ENCODE measurements around the gene DNM3.

The DNM3 gene

DNA sequence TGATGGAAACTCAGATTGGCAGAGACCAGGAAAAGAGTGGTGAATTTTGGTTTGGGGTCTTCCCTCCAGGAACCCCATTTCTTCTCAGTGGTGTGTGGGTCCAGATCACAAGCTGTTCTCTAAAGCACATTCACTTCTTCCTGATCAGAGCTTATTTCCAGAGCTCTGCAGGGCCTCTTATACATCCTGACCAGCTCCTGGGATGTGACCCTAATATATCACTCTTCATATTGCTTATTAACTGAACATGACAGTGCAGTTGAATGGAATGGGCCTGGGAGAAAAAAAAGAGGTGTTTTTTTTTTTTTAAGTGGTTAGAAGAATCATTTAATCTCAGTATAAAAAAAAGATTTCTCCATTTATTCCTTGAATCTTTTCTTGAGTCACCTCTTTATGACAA lies 29.6 kb upstream of the DNM3 start:
- ATAC-seq: no peak
- no peak for TF ChIP-seq BACH2 (CRISPR knock-in tag; IDR thresholded peaks at IDR 0.05; ENCODE audit: borderline replicate concordance)
- no peak for TF ChIP-seq GLIS3 (CRISPR knock-in tag; IDR thresholded peaks at IDR 0.05)
- no peak for TF ChIP-seq TCF4 (CRISPR knock-in tag; IDR thresholded peaks at IDR 0.05; ENCODE audit: borderline replicate concordance)
- TF ChIP-seq RARB (CRISPR knock-in tag; IDR thresholded peaks at IDR 0.05): no peak
- TF ChIP-seq ZFP30 (CRISPR knock-in tag; IDR thresholded peaks at IDR 0.05): no peak
- no peak for TF ChIP-seq PPARA (CRISPR knock-in tag; IDR thresholded peaks at IDR 0.05; ENCODE audit: borderline replicate concordance)
- TF ChIP-seq, protein P1, sequence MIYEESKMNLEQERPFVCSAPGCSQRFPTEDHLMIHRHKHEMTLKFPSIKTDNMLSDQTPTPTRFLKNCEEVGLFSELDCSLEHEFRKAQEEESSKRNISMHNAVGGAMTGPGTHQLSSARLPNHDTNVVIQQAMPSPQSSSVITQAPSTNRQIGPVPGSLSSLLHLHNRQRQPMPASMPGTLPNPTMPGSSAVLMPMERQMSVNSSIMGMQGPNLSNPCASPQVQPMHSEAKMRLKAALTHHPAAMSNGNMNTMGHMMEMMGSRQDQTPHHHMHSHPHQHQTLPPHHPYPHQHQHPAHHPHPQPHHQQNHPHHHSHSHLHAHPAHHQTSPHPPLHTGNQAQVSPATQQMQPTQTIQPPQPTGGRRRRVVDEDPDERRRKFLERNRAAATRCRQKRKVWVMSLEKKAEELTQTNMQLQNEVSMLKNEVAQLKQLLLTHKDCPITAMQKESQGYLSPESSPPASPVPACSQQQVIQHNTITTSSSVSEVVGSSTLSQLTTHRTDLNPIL (CRISPR knock-in tag; IDR thresholded peaks at IDR 0.05; ENCODE audit: low read depth): no peak

DNA sequence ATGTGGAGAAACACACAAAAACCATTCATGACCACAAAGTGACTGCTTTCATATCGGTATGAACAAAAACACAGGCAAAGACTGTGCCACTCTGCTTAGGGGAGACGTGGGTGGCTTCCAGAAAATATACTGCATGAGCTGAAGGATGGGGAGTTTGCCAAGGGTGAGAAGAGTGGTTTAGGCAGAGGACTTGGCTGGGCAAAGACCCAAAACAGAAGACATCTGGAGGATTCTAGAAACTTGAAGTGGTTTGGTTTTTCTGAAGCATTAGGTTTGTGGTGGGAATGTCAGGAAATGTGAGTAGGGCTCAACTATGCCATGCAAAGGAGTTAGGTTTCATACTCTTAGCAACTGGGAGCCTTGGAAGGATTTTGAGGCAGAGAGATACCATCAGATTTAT lies 26.6 kb upstream of the DNM3 start:
- TF ChIP-seq GLIS3 (CRISPR knock-in tag; IDR thresholded peaks at IDR 0.05): no peak
- TF ChIP-seq RARB (CRISPR knock-in tag; IDR thresholded peaks at IDR 0.05): no peak
- TF ChIP-seq SNAI2 (CRISPR knock-in tag; IDR thresholded peaks at IDR 0.05): no peak
- TF ChIP-seq ZC3H10 (CRISPR knock-in tag; IDR thresholded peaks at IDR 0.05): no peak
- no peak for TF ChIP-seq ISL1 (CRISPR knock-in tag; IDR thresholded peaks at IDR 0.05)
- TF ChIP-seq, protein P2, sequence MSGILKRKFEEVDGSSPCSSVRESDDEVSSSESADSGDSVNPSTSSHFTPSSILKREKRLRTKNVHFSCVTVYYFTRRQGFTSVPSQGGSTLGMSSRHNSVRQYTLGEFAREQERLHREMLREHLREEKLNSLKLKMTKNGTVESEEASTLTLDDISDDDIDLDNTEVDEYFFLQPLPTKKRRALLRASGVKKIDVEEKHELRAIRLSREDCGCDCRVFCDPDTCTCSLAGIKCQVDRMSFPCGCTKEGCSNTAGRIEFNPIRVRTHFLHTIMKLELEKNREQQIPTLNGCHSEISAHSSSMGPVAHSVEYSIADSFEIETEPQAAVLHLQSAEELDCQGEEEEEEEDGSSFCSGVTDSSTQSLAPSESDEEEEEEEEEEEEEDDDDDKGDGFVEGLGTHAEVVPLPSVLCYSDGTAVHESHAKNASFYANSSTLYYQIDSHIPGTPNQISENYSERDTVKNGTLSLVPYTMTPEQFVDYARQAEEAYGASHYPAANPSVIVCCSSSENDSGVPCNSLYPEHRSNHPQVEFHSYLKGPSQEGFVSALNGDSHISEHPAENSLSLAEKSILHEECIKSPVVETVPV (CRISPR knock-in tag; IDR thresholded peaks at IDR 0.05): no peak
- TF ChIP-seq BACH2 (CRISPR knock-in tag; IDR thresholded peaks at IDR 0.05; ENCODE audit: borderline replicate concordance): no peak
- TF ChIP-seq ZNF565 (CRISPR knock-in tag; conservative IDR thresholded peaks at IDR 0.05; ENCODE audit: low read depth): no peak
- no peak for TF ChIP-seq TOX (CRISPR knock-in tag; IDR thresholded peaks at IDR 0.05; ENCODE audit: borderline replicate concordance)
- TF ChIP-seq, protein P3, sequence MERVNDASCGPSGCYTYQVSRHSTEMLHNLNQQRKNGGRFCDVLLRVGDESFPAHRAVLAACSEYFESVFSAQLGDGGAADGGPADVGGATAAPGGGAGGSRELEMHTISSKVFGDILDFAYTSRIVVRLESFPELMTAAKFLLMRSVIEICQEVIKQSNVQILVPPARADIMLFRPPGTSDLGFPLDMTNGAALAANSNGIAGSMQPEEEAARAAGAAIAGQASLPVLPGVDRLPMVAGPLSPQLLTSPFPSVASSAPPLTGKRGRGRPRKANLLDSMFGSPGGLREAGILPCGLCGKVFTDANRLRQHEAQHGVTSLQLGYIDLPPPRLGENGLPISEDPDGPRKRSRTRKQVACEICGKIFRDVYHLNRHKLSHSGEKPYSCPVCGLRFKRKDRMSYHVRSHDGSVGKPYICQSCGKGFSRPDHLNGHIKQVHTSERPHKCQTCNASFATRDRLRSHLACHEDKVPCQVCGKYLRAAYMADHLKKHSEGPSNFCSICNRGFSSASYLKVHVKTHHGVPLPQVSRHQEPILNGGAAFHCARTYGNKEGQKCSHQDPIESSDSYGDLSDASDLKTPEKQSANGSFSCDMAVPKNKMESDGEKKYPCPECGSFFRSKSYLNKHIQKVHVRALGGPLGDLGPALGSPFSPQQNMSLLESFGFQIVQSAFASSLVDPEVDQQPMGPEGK (CRISPR knock-in tag; IDR thresholded peaks at IDR 0.05; ENCODE audit: borderline replicate concordance): no peak
- no peak for TF ChIP-seq PPARA (CRISPR knock-in tag; IDR thresholded peaks at IDR 0.05; ENCODE audit: borderline replicate concordance)
- TF ChIP-seq ZFP3 (CRISPR knock-in tag; IDR thresholded peaks at IDR 0.05): no peak
- TF ChIP-seq CSDC2 (CRISPR knock-in tag; IDR thresholded peaks at IDR 0.05): no peak
- no peak for TF ChIP-seq ESRRG (CRISPR knock-in tag; IDR thresholded peaks at IDR 0.05)
- TF ChIP-seq, protein P1 (CRISPR knock-in tag; IDR thresholded peaks at IDR 0.05; ENCODE audit: low read depth): no peak
- TF ChIP-seq, protein P4, sequence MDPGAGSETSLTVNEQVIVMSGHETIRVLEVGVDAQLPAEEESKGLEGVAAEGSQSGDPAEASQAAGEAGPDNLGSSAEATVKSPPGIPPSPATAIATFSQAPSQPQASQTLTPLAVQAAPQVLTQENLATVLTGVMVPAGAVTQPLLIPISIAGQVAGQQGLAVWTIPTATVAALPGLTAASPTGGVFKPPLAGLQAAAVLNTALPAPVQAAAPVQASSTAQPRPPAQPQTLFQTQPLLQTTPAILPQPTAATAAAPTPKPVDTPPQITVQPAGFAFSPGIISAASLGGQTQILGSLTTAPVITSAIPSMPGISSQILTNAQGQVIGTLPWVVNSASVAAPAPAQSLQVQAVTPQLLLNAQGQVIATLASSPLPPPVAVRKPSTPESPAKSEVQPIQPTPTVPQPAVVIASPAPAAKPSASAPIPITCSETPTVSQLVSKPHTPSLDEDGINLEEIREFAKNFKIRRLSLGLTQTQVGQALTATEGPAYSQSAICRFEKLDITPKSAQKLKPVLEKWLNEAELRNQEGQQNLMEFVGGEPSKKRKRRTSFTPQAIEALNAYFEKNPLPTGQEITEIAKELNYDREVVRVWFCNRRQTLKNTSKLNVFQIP (CRISPR knock-in tag; IDR thresholded peaks at IDR 0.05; ENCODE audit: borderline replicate concordance, low read depth): no peak
- TF ChIP-seq, protein P5, sequence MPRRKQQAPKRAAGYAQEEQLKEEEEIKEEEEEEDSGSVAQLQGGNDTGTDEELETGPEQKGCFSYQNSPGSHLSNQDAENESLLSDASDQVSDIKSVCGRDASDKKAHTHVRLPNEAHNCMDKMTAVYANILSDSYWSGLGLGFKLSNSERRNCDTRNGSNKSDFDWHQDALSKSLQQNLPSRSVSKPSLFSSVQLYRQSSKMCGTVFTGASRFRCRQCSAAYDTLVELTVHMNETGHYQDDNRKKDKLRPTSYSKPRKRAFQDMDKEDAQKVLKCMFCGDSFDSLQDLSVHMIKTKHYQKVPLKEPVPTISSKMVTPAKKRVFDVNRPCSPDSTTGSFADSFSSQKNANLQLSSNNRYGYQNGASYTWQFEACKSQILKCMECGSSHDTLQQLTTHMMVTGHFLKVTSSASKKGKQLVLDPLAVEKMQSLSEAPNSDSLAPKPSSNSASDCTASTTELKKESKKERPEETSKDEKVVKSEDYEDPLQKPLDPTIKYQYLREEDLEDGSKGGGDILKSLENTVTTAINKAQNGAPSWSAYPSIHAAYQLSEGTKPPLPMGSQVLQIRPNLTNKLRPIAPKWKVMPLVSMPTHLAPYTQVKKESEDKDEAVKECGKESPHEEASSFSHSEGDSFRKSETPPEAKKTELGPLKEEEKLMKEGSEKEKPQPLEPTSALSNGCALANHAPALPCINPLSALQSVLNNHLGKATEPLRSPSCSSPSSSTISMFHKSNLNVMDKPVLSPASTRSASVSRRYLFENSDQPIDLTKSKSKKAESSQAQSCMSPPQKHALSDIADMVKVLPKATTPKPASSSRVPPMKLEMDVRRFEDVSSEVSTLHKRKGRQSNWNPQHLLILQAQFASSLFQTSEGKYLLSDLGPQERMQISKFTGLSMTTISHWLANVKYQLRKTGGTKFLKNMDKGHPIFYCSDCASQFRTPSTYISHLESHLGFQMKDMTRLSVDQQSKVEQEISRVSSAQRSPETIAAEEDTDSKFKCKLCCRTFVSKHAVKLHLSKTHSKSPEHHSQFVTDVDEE (CRISPR knock-in tag; IDR thresholded peaks at IDR 0.05): no peak

DNA sequence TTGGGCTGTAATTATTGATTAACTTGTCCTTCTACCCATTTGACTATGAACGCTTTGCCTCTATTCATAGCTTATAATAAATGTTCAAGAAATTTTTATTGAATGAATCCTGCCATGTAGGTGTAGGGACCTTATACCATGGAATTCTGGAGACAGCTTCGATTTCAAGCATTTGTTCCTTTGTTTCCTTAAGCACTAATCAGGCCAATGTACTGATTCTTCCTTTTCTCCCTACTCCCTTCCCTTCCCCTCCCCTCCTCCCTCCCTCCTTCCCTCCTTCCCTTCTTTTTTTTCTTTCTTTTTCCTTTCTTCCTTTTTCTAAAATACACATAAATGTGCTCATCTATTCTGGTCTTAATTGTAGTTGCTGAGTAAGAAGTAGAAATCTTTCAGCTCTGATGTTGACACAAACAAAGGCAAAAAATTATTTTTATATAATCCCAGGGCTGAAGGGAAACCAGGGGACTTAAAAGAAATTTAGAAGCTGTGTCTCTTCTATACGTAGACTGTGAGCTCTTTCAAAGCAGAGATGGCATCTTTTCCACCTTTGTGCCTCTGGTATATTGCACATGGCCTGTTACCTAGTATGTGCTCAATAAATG lies 24.9 kb upstream of the DNM3 start:
- ATAC-seq: no peak
- TF ChIP-seq GLIS3 (CRISPR knock-in tag; IDR thresholded peaks at IDR 0.05) (no peak), ISL1 (CRISPR knock-in tag; IDR thresholded peaks at IDR 0.05) (no peak), SNAI2 (CRISPR knock-in tag; IDR thresholded peaks at IDR 0.05) (no peak), ZFP3 (CRISPR knock-in tag; IDR thresholded peaks at IDR 0.05) (no peak), ZFP30 (CRISPR knock-in tag; IDR thresholded peaks at IDR 0.05) (no peak), RARB (CRISPR knock-in tag; IDR thresholded peaks at IDR 0.05) (no peak), ZNF8 (CRISPR knock-in tag; IDR thresholded peaks at IDR 0.05) (no peak), TOX (CRISPR knock-in tag; IDR thresholded peaks at IDR 0.05; ENCODE audit: borderline replicate concordance) (no peak), ZNF565 (CRISPR knock-in tag; conservative IDR thresholded peaks at IDR 0.05; ENCODE audit: low read depth) (no peak), CSDC2 (CRISPR knock-in tag; IDR thresholded peaks at IDR 0.05) (no peak), PPARA (CRISPR knock-in tag; IDR thresholded peaks at IDR 0.05; ENCODE audit: borderline replicate concordance) (no peak), ESRRG (CRISPR knock-in tag; IDR thresholded peaks at IDR 0.05) (no peak)
- TF ChIP-seq, protein P3 (CRISPR knock-in tag; IDR thresholded peaks at IDR 0.05; ENCODE audit: borderline replicate concordance): no peak
- TF ChIP-seq, protein P1 (CRISPR knock-in tag; IDR thresholded peaks at IDR 0.05; ENCODE audit: low read depth): no peak

More for the DNA sequence above, 26.6 kb upstream of the DNM3 start:
- no peak for ATAC-seq

Measured in SK-N-SH treated with all-trans-retinoic acid at 6 μM for 48 hours (cell line).